Mucosa of stomach (tissue), 1 donor: ENCODE data around the gene BEGAIN.

Experiments
- H3K27me3 ChIP-seq: one replicate; pipeline ENCODE4 v1.7.0; 2013; ENCODE audit warnings: mild to moderate bottlenecking, low read length; ENCODE audit not compliant: control insufficient read depth, insufficient read depth
- H3K36me3 ChIP-seq: one replicate; pipeline ENCODE4 v1.7.0; 2013; ENCODE audit warnings: low read length; ENCODE audit not compliant: control insufficient read depth, insufficient read depth
- H3K4me1 ChIP-seq: one replicate; pipeline ENCODE4 v1.7.0; 2013; ENCODE audit warnings: mild to moderate bottlenecking, low read length; ENCODE audit not compliant: control insufficient read depth, insufficient read depth
- H3K4me3 ChIP-seq: one replicate; pipeline ENCODE4 v1.7.0; 2013; ENCODE audit warnings: low read length
- H3K9ac ChIP-seq: one replicate; pipeline ENCODE4 v1.7.0; 2013; ENCODE audit warnings: mild to moderate bottlenecking, low read length, moderate library complexity
- H3K9me3 ChIP-seq: one replicate; pipeline ENCODE4 v1.7.0; 2013; ENCODE audit warnings: mild to moderate bottlenecking, low read length, moderate library complexity; ENCODE audit not compliant: control insufficient read depth
- donor health status: Pancreatic carcinoma.

Gene BEGAIN

GRCh38 chr14:100591453-100592371 is 4.5 kb upstream of the BEGAIN start:
- peaks cover 33% of the 10 kb centered on the region for H3K27me3 ChIP-seq

DNA sequence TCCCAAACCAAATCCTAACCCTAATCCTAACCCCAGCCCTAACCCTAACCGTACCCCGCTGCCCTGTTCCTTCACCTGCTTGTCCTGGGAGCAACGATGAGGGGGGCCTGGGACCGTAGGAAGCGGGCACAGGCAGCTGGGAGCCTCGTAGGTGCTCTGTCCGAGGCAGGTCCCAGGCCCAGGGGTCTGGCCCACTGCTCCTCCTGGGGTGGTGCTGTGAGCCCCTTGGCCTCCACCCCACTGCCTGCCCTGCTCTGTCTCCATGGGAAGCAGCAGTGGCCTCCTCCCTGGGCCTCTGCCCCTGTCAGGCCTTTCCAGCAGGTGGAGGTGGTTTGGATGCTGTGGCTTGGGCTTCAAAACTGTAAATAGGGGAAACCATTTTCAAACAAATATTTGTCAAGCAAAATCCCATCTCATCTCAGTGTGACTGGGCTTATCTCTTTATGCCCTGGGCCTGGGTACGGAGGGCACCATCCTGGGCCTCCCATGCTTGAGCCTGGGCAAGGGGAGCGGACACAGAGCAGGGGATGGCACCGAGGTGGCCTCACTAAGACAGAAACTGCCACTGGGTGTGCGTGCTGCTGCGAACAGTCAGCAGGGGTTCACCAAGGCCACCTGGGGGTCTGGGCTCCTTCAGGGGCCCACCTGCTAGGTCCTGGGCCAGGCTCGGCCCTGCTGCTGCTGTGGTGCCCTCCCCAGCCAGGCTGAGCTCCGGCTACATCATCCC is 3.7 kb upstream of the BEGAIN start:
- Histone ChIP-seq H3K4me3 (no peak overlapping the region), H3K9me3 (no peaks in the 10 kb centered on the region), H3K4me1 (peaks cover 7% of the 10 kb centered on the region), H3K27me3 (peaks cover 41% of the 10 kb centered on the region), H3K36me3 (no peaks in the 10 kb centered on the region), H3K9ac (no peak overlapping the region)

More at GRCh38 chr14:100591453-100592371, 4.5 kb upstream of the BEGAIN start:
- H3K9me3 ChIP-seq, result no peaks in the 10 kb centered on the region
- no peaks in the 10 kb centered on the region for H3K36me3 ChIP-seq
- no peak overlapping the region for H3K4me3 ChIP-seq
- no peak overlapping the region for H3K9ac ChIP-seq
- H3K4me1 ChIP-seq, result no peaks in the 10 kb centered on the region

DNA sequence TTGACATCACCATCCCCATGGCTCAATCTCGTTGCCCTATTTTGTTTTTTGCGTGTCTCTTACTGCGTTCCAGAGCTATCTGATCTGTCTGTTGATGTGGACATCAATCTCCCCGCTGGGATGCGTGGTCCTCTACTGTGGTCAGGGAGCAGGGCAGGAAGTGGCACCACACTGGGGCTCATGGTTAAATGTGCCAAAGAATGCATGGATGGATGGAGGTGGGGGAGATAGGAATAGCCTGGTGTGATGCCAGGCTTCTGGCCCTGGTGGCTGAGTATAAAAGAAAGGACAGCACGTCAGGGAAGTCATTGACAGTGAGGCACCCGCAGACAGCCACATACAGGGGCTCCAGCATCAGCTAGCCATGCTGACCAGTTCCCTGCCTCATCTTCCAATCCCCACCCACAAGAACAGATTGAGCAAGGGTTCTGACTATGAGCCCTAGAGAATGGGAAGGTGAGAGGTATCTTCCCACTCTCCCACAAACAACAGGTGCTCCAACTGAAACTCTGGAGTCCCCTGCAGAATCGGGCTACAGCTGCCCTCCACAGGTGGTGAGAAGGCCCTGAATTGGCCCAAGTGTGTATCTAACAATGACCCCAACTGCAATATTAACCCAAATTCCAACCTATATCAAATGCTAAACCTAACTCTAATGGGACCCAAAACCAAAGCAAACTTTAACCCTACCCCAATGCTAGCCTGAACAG is 2.7 kb upstream of the BEGAIN start:
- no peaks in the 10 kb centered on the region for H3K36me3 ChIP-seq
- H3K9me3 ChIP-seq, result no peaks in the 10 kb centered on the region
- no peak overlapping the region for H3K4me3 ChIP-seq
- H3K9ac ChIP-seq, result no peak overlapping the region
- H3K27me3 ChIP-seq, result peaks cover 41% of the 10 kb centered on the region
- peaks cover 7% of the 10 kb centered on the region for H3K4me1 ChIP-seq

DNA sequence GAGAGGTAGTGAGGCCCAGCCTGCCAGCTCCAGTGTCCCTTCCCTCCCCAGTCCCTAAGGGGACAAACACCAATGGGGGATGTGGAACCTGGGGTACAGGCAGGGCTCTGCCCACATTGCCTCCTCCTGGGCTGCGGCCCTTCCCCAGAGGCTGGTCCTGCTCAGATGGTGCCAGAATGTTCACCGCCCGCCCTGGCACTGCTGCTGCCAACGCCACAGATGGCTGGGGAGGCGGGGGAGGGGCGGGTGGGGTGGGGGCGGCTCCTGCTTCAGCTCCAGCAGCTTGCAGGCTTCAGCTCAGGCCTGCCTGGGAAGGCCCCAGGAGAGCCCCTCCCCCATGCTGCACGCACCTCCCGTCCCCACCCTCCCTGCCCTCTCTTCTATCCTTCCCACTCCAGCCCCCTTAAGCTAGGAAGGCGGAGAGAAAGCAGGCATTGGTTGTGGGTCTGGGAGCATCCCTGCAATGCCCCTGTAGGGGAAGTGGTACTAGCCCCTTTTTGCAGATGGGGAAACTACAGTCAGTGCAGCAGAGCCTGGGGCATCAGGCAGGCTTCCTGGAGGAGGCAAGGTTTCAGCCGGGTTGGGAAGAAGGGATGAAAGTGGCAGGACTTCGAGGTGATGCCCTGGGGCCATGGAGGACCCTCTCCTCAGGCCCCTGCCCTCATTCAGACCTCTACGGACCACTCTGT is 2.0 kb upstream of the BEGAIN start:
- Histone ChIP-seq H3K9ac (no peak overlapping the region), H3K4me3 (no peak overlapping the region), H3K36me3 (no peaks in the 10 kb centered on the region), H3K9me3 (no peaks in the 10 kb centered on the region), H3K4me1 (peaks cover 7% of the 10 kb centered on the region), H3K27me3 (peaks cover 41% of the 10 kb centered on the region)

GRCh38 chr14:100588671-100589070 is 1.5 kb upstream of the BEGAIN start:
- Histone ChIP-seq H3K4me1 (peaks cover 7% of the 10 kb centered on the region), H3K9ac (no peak overlapping the region), H3K4me3 (no peak overlapping the region), H3K36me3 (no peaks in the 10 kb centered on the region), H3K27me3 (peaks cover 41% of the 10 kb centered on the region), H3K9me3 (no peaks in the 10 kb centered on the region)

- Histone ChIP-seq H3K9me3 (no peaks in the 10 kb centered on the region), H3K4me3 (no peak overlapping the region), H3K9ac (no peak overlapping the region), H3K27me3 (peaks cover 41% of the 10 kb centered on the region), H3K36me3 (no peaks in the 10 kb centered on the region), H3K4me1 (peaks cover 7% of the 10 kb centered on the region)
These were observed 670 bp upstream of the BEGAIN start for GRCh38 chr14:100587763-100588411.

DNA sequence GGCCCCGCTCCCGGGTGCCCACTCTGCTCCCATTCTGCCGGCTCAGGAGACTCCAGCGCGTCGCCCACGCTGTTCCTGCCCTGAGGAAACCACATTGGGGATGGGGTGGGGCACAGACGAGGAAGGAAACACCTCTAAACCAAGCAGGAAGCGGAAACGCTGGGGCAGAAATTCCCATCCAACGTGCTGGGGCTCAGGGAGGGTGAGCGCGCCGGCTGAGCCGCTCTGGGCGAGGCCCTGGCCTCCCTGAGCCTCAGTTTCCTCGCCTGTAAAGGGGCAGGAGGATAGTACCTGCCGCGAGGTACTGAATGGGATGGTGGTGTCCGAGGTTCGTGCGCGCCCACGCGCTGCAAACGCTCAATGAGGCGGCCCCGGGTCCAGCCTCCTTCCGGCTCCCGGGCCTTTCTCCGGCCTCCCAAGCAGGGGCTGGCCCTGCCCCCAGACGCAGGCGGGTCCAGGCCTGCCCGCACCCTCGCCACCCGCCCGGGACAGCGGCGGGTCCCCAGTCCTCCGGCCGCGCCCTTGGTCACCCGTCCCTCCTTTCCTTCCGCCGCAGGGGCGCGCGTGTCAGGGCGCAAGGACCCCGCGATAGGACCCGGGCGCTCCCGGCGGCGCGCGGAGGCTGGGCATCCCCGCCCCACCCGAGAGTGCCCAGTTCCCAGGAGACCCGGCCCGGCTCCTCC is 673 bp downstream of the BEGAIN start:
- H3K27me3 ChIP-seq, result peaks cover 38% of the 10 kb centered on the region
- peak overlapping the region; percentile 31 for H3K4me3 ChIP-seq
- H3K9ac ChIP-seq, result no peak overlapping the region
- peaks cover 7% of the 10 kb centered on the region for H3K4me1 ChIP-seq
- no peaks in the 10 kb centered on the region for H3K9me3 ChIP-seq
- no peaks in the 10 kb centered on the region for H3K36me3 ChIP-seq

DNA sequence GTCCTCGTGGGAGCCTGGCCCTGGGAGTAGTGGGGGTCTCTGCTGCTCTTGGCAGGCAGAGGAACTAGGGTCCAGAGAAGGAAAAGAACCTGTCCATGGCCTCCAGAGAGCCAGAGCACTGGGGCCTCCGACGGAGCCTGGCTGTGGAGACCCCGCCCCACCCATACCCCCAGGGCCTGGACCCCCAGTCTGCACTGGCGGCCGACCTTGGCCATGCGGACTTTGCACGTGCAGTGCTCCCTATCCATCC is 1.1 kb downstream of the BEGAIN start:
- Histone ChIP-seq H3K36me3 (no peaks in the 10 kb centered on the region), H3K4me1 (peaks cover 7% of the 10 kb centered on the region), H3K27me3 (peaks cover 38% of the 10 kb centered on the region), H3K9ac (no peak overlapping the region), H3K9me3 (no peaks in the 10 kb centered on the region), H3K4me3 (no peak overlapping the region)

GRCh38 chr14:100585448-100586152 is 1.6 kb downstream of the BEGAIN start:
- Histone ChIP-seq H3K4me3 (no peak overlapping the region), H3K27me3 (peaks cover 38% of the 10 kb centered on the region), H3K9ac (no peak overlapping the region), H3K4me1 (peaks cover 7% of the 10 kb centered on the region), H3K9me3 (no peaks in the 10 kb centered on the region), H3K36me3 (no peaks in the 10 kb centered on the region)

- Histone ChIP-seq H3K4me1 (peaks cover 7% of the 10 kb centered on the region), H3K36me3 (no peaks in the 10 kb centered on the region), H3K9ac (no peak overlapping the region), H3K27me3 (peaks cover 25% of the 10 kb centered on the region), H3K9me3 (no peaks in the 10 kb centered on the region), H3K4me3 (no peak overlapping the region)
These were observed 2.9 kb downstream of the BEGAIN start for GRCh38 chr14:100584056-100585031.
